ENCODE data around the gene LRRC56. TPM values are rescaled to one million over a fixed set of nuclear protein-coding genes. Genes with fewer than 3 reads are reported as not detected.

Gene LRRC56
- total and polyA plus RNA-seq, 9 of the 15 experiments (the other 6 are each of a cell fraction or from before 2014, with no cell fraction given) = 0.03 to 4.5 (median 1.0) TPM; not detected in 1

- TF ChIP-seq TAF15 (IDR thresholded peaks at IDR 0.05; ENCODE audit: low read depth, low read length) (no peak), MTF1 (CRISPR knock-in tag; IDR thresholded peaks at IDR 0.05; ENCODE audit: borderline replicate concordance) (no peak), E2F6 (IDR thresholded peaks at IDR 0.05; ENCODE audit: borderline replicate concordance in 1 of 2, extremely low read depth in 1 of 2, insufficient read depth in 1 of 2, insufficient read length in 1 of 2, low read depth in 1 of 2, low read length in 1 of 2, poor library complexity in 1 of 2, severe bottlenecking in 1 of 2) (no peak), ZSCAN32 (CRISPR knock-in tag; IDR thresholded peaks at IDR 0.05) (no peak), GTF2E2 (tag; IDR thresholded peaks at IDR 0.05) (no peak)
Measured at GRCh38 chr11:577611-577894, 40.2 kb downstream of the LRRC56 start (continued).

GRCh38 chr11:578276-579035, 41.1 kb downstream of the LRRC56 start:
- WGBS (ENCODE audit: insufficient coverage, low coverage, missing lambda C conversion rate) = 62% methylated on average over 19 of the region's 21 CpGs
- no peaks in the 10 kb centered on the region for H3K9me3 ChIP-seq (replicated peaks; ENCODE audit: control insufficient read depth, insufficient read depth, low read depth, low read length)
- in situ Hi-C loops (cut with MboI) = no loop called here
- no TSS peak for BruUV-seq (replicated peaks)
- H3K9me1 ChIP-seq (ENCODE audit: control insufficient read depth, insufficient read depth, low read length) = peaks cover 16% of the 10 kb centered on the region
- peaks cover 40 to 61% of the 10 kb centered on the region in 2 experiments for H3K4me1 ChIP-seq (replicated peaks in 1 of 2; ENCODE audit: control insufficient read depth in 2 of 2, insufficient read depth in 2 of 2, low read length in 2 of 2)
- POLR2A ChIA-PET = interaction anchor here (0.6 to 2.0 kb wide), 4 partner anchors 9 to 26 kb away, joined by 3 to 6 read pairs (median 5); no protein-coding TSS in a partner anchor
- no peak for DNase-seq (ENCODE audit: extremely low read depth in 1 of 4, low spot score in 3 of 4)
- CTCF ChIA-PET (ENCODE audit: low intra/inter-chr PET ratio) = no interaction called here
- H3K9ac ChIP-seq (ENCODE audit: insufficient read depth in 1 of 2, low read depth in 2 of 2, low read length in 2 of 2) = peak overlapping the region; percentile 97 to 100
- TF ChIP-seq YBX1 (IDR thresholded peaks at IDR 0.05) (no peak), AFF1 (IDR thresholded peaks at IDR 0.05; ENCODE audit: low read depth in 1 of 2, partially characterized antibody in 2 of 2) (no peak), POLR2G (IDR thresholded peaks at IDR 0.05; ENCODE audit: low read depth, low read length) (no peak), MAX (CRISPR knock-in tag; IDR thresholded peaks at IDR 0.05) (no peak), TSC22D4 (tag; IDR thresholded peaks at IDR 0.05) (no peak), ZNF76 (CRISPR knock-in tag; IDR thresholded peaks at IDR 0.05; ENCODE audit: borderline replicate concordance) (no peak)
- intact Hi-C loops (cut with micrococcal nuclease) = no loop called here
- ATAC-seq = no peak
- H3K36me3 ChIP-seq (ENCODE audit: control insufficient read depth, insufficient read depth, low read length) = peaks cover 55% of the 10 kb centered on the region; the same call in 2 of the 3 replicates
- peaks cover 43% of the 10 kb centered on the region for H4K20me1 ChIP-seq (replicated peaks; ENCODE audit: control insufficient read depth, insufficient read depth, low read length)
- H3K27me3 ChIP-seq (ENCODE audit: control insufficient read depth in 2 of 2, insufficient read depth in 2 of 2, low read length in 2 of 2) = no peaks in the 10 kb centered on the region
- H3K79me2 ChIP-seq (ENCODE audit: control insufficient read depth, insufficient read depth, low read length) = peaks cover 85% of the 10 kb centered on the region
- H3K4me3 ChIP-seq = peak overlapping the region; percentile 90
- peak overlapping the region; percentile 20; the same call in 1 of the 3 replicates for H3K27ac ChIP-seq (ENCODE audit: extremely low read depth, low read depth, low read length)
- H3K4me2 ChIP-seq (ENCODE audit: insufficient read depth, low read length) = peak overlapping the region; percentile 97
- FAIRE-seq = no peak
- no peak overlapping the region for H2AFZ ChIP-seq (ENCODE audit: low read depth, low read length)
